Stimulated activated naive CD8-positive, alpha-beta T cell treated with anti-CD3 and anti-CD28 coated beads, Interleukin-15, Interleukin-2, amounts not matched to agents 100 U/mL and 50 U/mL, for 24 hours (primary cell): ENCODE results near the gene KRT12.
"Not testable (repeated sequence)": the region's sequence is repeated elsewhere in the genome, so short reads cannot be mapped to it uniquely, and the experiment has no call there.

Source experiments
- ATAC-seq: fragments of 150-1000 bp; cut with Tn5 transposase; one replicate; pipeline ENCODE4 v1.10.0; 2021
- DNase-seq: peaks from one replicate; pipeline ENCODE4 v3.0.0; 2021

KRT12 gene

GRCh38 chr17:40883626-40884334, 16.8 kb upstream of the KRT12 start:
- no peak for DNase-seq
- no peak for ATAC-seq

- DNase-seq = no peak
- no peak for ATAC-seq
Measured at GRCh38 chr17:40883031-40883430, 16.0 kb upstream of the KRT12 start.

- ATAC-seq = no peak
- DNase-seq = no peak
Measured at GRCh38 chr17:40879026-40879425, 12.0 kb upstream of the KRT12 start.

GRCh38 chr17:40878044-40878443, 11.0 kb upstream of the KRT12 start:
- ATAC-seq = no peak
- no peak for DNase-seq

GRCh38 chr17:40873801-40874200, 6.8 kb upstream of the KRT12 start:
- ATAC-seq (no peak), DNase-seq (no peak)

- ATAC-seq (no peak), DNase-seq (no peak)
Measured at GRCh38 chr17:40873255-40873654, 6.2 kb upstream of the KRT12 start.

GRCh38 chr17:40872416-40872815, 5.4 kb upstream of the KRT12 start:
- ATAC-seq (no peak), DNase-seq (no peak)

GRCh38 chr17:40871316-40871715, 4.3 kb upstream of the KRT12 start:
- DNase-seq = no peak
- no peak for ATAC-seq

- DNase-seq = no peak
- no peak for ATAC-seq
Measured at GRCh38 chr17:40870136-40870535, 3.1 kb upstream of the KRT12 start.

- DNase-seq (no peak), ATAC-seq (no peak)
Measured at GRCh38 chr17:40864661-40865390, 2.2 kb downstream of the KRT12 start.

GRCh38 chr17:40862985-40863733, 3.9 kb downstream of the KRT12 start:
- ATAC-seq = no peak
- DNase-seq = peak; percentile 21

- DNase-seq (no peak), ATAC-seq (no peak)
Measured at GRCh38 chr17:40859536-40859935, 7.5 kb downstream of the KRT12 start.

GRCh38 chr17:40858667-40859066, 8.4 kb downstream of the KRT12 start:
- ATAC-seq, DNase-seq: not testable (repeated sequence)

- DNase-seq = no peak
- ATAC-seq = no peak
Measured at GRCh38 chr17:40857535-40857934, 9.5 kb downstream of the KRT12 start.

GRCh38 chr17:40854175-40854814, 12.7 kb downstream of the KRT12 start:
- DNase-seq (no peak), ATAC-seq (no peak)

- ATAC-seq (no peak), DNase-seq (no peak)
Measured at GRCh38 chr17:40852364-40852763, 14.7 kb downstream of the KRT12 start.

- ATAC-seq = no peak
- no peak for DNase-seq
Measured at GRCh38 chr17:40850293-40850972, 16.6 kb downstream of the KRT12 start.

GRCh38 chr17:40849723-40850122, 17.3 kb downstream of the KRT12 start:
- DNase-seq (no peak), ATAC-seq (no peak)

- no peak for ATAC-seq
- DNase-seq = no peak
Measured at GRCh38 chr17:40848583-40849235, 18.3 kb downstream of the KRT12 start.

GRCh38 chr17:40846515-40847144, 20.4 kb downstream of the KRT12 start:
- DNase-seq (no peak), ATAC-seq (no peak)

- no peak for ATAC-seq
- DNase-seq = no peak
Measured at GRCh38 chr17:40844671-40845107, 22.3 kb downstream of the KRT12 start.
